ENCODE data around the gene MICAL2. TPM values are rescaled to one million over a fixed set of nuclear protein-coding genes. Genes with fewer than 3 reads are reported as not detected.

The MICAL2 gene
- total and polyA plus RNA-seq, 2 of the 8 experiments (the other 6 are each of a cell fraction or from before 2014, with no cell fraction given), result 1.3 to 4.1 TPM

GRCh38 chr11:12232160-12232559 lies 121.8 kb downstream of the MICAL2 start:
- no peaks in the 10 kb centered on the region for H3K36me3 ChIP-seq (ENCODE audit: control insufficient read depth in 2 of 4, insufficient read depth in 4 of 4, low read length in 3 of 4)
- no peaks in the 10 kb centered on the region for H3K27me3 ChIP-seq (replicated peaks in 1 of 4; ENCODE audit: control insufficient read depth in 3 of 4, extremely low read depth in 1 of 4, insufficient read depth in 3 of 4, low read length in 3 of 4)
- no peak overlapping the region for H3K4me3 ChIP-seq (ENCODE audit: extremely low read depth in 1 of 4, insufficient read depth in 2 of 4, low read depth in 3 of 4, low read length in 4 of 4)
- H4K91ac ChIP-seq (replicated peaks; ENCODE audit: insufficient read length, low read length), result no peak overlapping the region
- DNase-seq (ENCODE audit: low read depth in 1 of 2, low spot score in 2 of 2), result no peak
- FAIRE-seq, result no peak
- no peak overlapping the region for H3K14ac ChIP-seq (ENCODE audit: insufficient read length)
- POLR2A ChIA-PET (ENCODE audit: partially characterized antibody), result no interaction called here
- H2BK120ac ChIP-seq (replicated peaks; ENCODE audit: low read depth, low read length), result no peak overlapping the region
- H2BK5ac ChIP-seq (ENCODE audit: low read depth, low read length), result no peak overlapping the region
- no peaks in the 10 kb centered on the region; a peak in 1 of 7 replicates for H3K4me1 ChIP-seq (replicated peaks in 1 of 4; ENCODE audit: control insufficient read depth in 3 of 4, insufficient read depth in 4 of 4, low read length in 3 of 4)
- H3K4ac ChIP-seq (replicated peaks; ENCODE audit: insufficient read length, low read depth, low read length), result no peak overlapping the region
- no peak overlapping the region for H4K8ac ChIP-seq (ENCODE audit: extremely low read depth, insufficient read depth, low read length)
- no peaks in the 10 kb centered on the region for H3K9me3 ChIP-seq (ENCODE audit: insufficient read depth in 2 of 2, low read depth in 1 of 2, low read length in 1 of 2)
- H2BK15ac ChIP-seq (ENCODE audit: low read length), result no peak overlapping the region
- H2AFZ ChIP-seq (ENCODE audit: low read length), result no peak overlapping the region
- H2BK20ac ChIP-seq (ENCODE audit: low read length), result no peak overlapping the region
- CTCF ChIA-PET (ENCODE audit: partially characterized antibody), result interaction anchor here (1.1 to 10.7 kb wide), 4 partner anchors 110 to 184 kb away, joined by 3 to 137 read pairs (median 4); no protein-coding TSS in a partner anchor
- H3K23ac ChIP-seq (ENCODE audit: insufficient read length), result no peak overlapping the region
- H3K79me2 ChIP-seq (ENCODE audit: control insufficient read depth in 1 of 2, insufficient read depth in 2 of 2, low read length in 2 of 2), result no peaks in the 10 kb centered on the region
- no peak overlapping the region for H2BK12ac ChIP-seq (ENCODE audit: low read depth, low read length)
- no peak overlapping the region for H3K9ac ChIP-seq (replicated peaks in 1 of 4; ENCODE audit: extremely low read depth in 1 of 4, low read depth in 3 of 4, low read length in 3 of 4)
- 100% methylated on average over 1 of the region's 1 CpG; no CpG with 5 or more reads in 1 of the 2 experiments for WGBS, 2 experiments (ENCODE audit: extremely low coverage in 1 of 2, insufficient coverage in 1 of 2, insufficient read length in 1 of 2, insufficient replicate concordance in 2 of 2, low coverage in 1 of 2, low lambda C conversion rate in 2 of 2, missing lambda C conversion rate in 1 of 2)
- no peak overlapping the region for H2AK5ac ChIP-seq (ENCODE audit: low read depth, low read length)
- no peaks in the 10 kb centered on the region for H3K79me1 ChIP-seq (ENCODE audit: low read depth, low read length)
- H4K20me1 ChIP-seq (replicated peaks in 1 of 2; ENCODE audit: control insufficient read depth in 1 of 2, insufficient read depth in 2 of 2, low read length in 2 of 2), result no peaks in the 10 kb centered on the region
- no peak overlapping the region for H3K56ac ChIP-seq (replicated peaks; ENCODE audit: insufficient read length, low read depth, low read length)
- H3K27ac ChIP-seq (ENCODE audit: low read depth, low read length), result no peak overlapping the region
- no peak overlapping the region for H3K18ac ChIP-seq (ENCODE audit: extremely low read depth, low read length)
- no peak overlapping the region for H3K4me2 ChIP-seq (ENCODE audit: insufficient read depth in 1 of 2, low read depth in 2 of 2, low read length in 2 of 2)
- no peak overlapping the region for H4K5ac ChIP-seq (ENCODE audit: insufficient read length, low read depth, low read length)
- TF ChIP-seq ASH2L (IDR thresholded peaks at IDR 0.05; ENCODE audit: low read length), result no peak
- TF ChIP-seq SRF (IDR thresholded peaks at IDR 0.05; ENCODE audit: low read depth, low read length), result no peak
- TF ChIP-seq, protein P1, sequence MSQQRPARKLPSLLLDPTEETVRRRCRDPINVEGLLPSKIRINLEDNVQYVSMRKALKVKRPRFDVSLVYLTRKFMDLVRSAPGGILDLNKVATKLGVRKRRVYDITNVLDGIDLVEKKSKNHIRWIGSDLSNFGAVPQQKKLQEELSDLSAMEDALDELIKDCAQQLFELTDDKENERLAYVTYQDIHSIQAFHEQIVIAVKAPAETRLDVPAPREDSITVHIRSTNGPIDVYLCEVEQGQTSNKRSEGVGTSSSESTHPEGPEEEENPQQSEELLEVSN (IDR thresholded peaks at IDR 0.05), result no peak
- TF ChIP-seq RNF2 (IDR thresholded peaks at IDR 0.05; ENCODE audit: borderline replicate concordance, low read depth, low read length, missing control alignments, poor library complexity, severe bottlenecking), result no peak
- TF ChIP-seq CHD2 (IDR thresholded peaks at IDR 0.05; ENCODE audit: low read length), result no peak
- TF ChIP-seq KDM5A (IDR thresholded peaks at IDR 0.05; ENCODE audit: low read length), result no peak
- TF ChIP-seq TEAD4 (IDR thresholded peaks at IDR 0.05; ENCODE audit: low read depth, low read length), result no peak
- TF ChIP-seq, protein P2, sequence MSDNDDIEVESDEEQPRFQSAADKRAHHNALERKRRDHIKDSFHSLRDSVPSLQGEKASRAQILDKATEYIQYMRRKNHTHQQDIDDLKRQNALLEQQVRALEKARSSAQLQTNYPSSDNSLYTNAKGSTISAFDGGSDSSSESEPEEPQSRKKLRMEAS (IDR thresholded peaks at IDR 0.05), result no peak
- no peaks in the 10 kb centered on the region for H3K23me2 ChIP-seq (ENCODE audit: low read depth, low read length)

All from H1 (cell line).